B cell (primary cell): ENCODE data around the gene ZNF764. TPM values are rescaled to one million over a fixed set of nuclear protein-coding genes. Genes with fewer than 3 reads are reported as not detected.

Experiments used
- ATAC-seq: fragments of 200-7000 bp; cut with Tn5 transposase; one replicate; pipeline ENCODE4 v1.10.0; 2021; ENCODE audit warnings: low read depth, mild to moderate bottlenecking, moderate number of reproducible peaks, moderate library complexity
- CTCF ChIA-PET: fragments of 350-600 bp; sonication (Branson Sonifier 250); formaldehyde crosslinking; loops from one replicate; lab custom pipeline; 2021; ENCODE audit warnings: antibody characterized with exemption, inconsistent platforms; lab: Charles Lee
- POLR2A ChIA-PET: fragments of 350-600 bp; sonication (Branson Sonifier 250); formaldehyde crosslinking; loops from one replicate; lab custom pipeline; 2021; ENCODE audit warnings: antibody characterized with exemption; lab: Charles Lee
- DNase-seq: peaks from one replicate; pipeline ENCODE4 v3.0.0; 2013
- H2AFZ ChIP-seq: 2 replicates; pipeline ENCODE4 v1.6.1; 2012; ENCODE audit warnings: mild to moderate bottlenecking, low read depth, low read length; ENCODE audit not compliant: insufficient read depth, poor library complexity, severe bottlenecking
- H3K27ac ChIP-seq, 2 donors: 1 replicate in 1 of 2; 2 replicates in 1 of 2; pipeline ENCODE4 v1.5.1; 2012 to 2013; ENCODE audit warnings: low read length in 2 of 2, mild to moderate bottlenecking in 2 of 2, moderate library complexity in 1 of 2
- H3K27me3 ChIP-seq, 4 experiments: fragments of 200-600 bp in 1 of 4; sonication (generic) in 1 of 4; replicated peaks in 1 of 4; 1 replicate in 2 of 4; 2 replicates in 2 of 4; pipeline versions ENCODE4 v1.6.1 to v1.7.0; 2013 to 2016; ENCODE audit warnings: low read length in 3 of 4, mild to moderate bottlenecking in 2 of 4, mixed read lengths in 1 of 4, moderate library complexity in 1 of 4; ENCODE audit not compliant: insufficient read depth in 4 of 4, control insufficient read depth in 3 of 4; ENCODE audit errors: control extremely low read depth in 1 of 4
- H3K36me3 ChIP-seq, 2 experiments: replicated peaks in 1 of 2; 1 replicate in 1 of 2; 2 replicates in 1 of 2; pipeline versions ENCODE4 v1.6.1 to v1.7.1; 2013; ENCODE audit warnings: low read length in 1 of 2; ENCODE audit not compliant: insufficient read depth in 2 of 2, control insufficient read depth in 1 of 2; ENCODE audit errors: control extremely low read depth in 1 of 2, extremely low read depth in 1 of 2
- H3K4me1 ChIP-seq, 2 donors: fragments of 200-600 bp in 1 of 2; sonication (generic) in 1 of 2; 1 replicate in 1 of 2; 2 replicates in 1 of 2; pipeline versions ENCODE4 v1.5.1 to v1.6.1; 2013 to 2017; ENCODE audit warnings: low read length in 2 of 2; ENCODE audit not compliant: control insufficient read depth in 2 of 2, insufficient read depth in 2 of 2
- H3K4me2 ChIP-seq: replicated peaks from 2 replicates; pipeline ENCODE3; 2012; ENCODE audit warnings: mild to moderate bottlenecking, low read depth, low read length; ENCODE audit not compliant: poor library complexity, severe bottlenecking
- H3K4me3 ChIP-seq, 5 experiments: fragments of 200-600 bp in 1 of 5; sonication (generic) in 1 of 5; 1 replicate in 3 of 5; 2 replicates in 2 of 5; pipeline versions ENCODE4 v1.5.1 to v1.7.0; 2011 to 2016; ENCODE audit warnings: low read length in 4 of 5, mild to moderate bottlenecking in 4 of 5, low read depth in 2 of 5, control low read depth in 1 of 5, moderate library complexity in 1 of 5; ENCODE audit not compliant: insufficient read depth in 1 of 5; ENCODE audit errors: control extremely low read depth in 1 of 5, extremely low read depth in 1 of 5
- H3K79me2 ChIP-seq: fragments of 200-600 bp; sonication (generic); one replicate; pipeline ENCODE4 v1.6.0; 2016; ENCODE audit warnings: low read length; ENCODE audit not compliant: control insufficient read depth, insufficient read depth
- H3K9ac ChIP-seq: fragments of 200-600 bp; sonication (generic); 2 replicates; pipeline ENCODE4 v1.6.1; 2017; ENCODE audit warnings: mild to moderate bottlenecking, low read length, moderate library complexity
- H3K9me3 ChIP-seq, 3 donors: one replicate each; pipeline versions ENCODE4 v1.6.1 to v1.7.1; 2013; ENCODE audit warnings: low read length in 2 of 3; ENCODE audit not compliant: control insufficient read depth in 2 of 3, insufficient read depth in 1 of 3; ENCODE audit errors: control extremely low read depth in 1 of 3
- H4K20me1 ChIP-seq: 2 replicates; pipeline ENCODE4 v1.6.0; 2012; ENCODE audit warnings: mild to moderate bottlenecking, low read length; ENCODE audit not compliant: insufficient read depth, control insufficient read depth, poor library complexity, severe bottlenecking
- H3K27ac Mint-ChIP-seq: one replicate; pipeline ENCODE4 v1.8.0; 2021; ENCODE audit warnings: mixed read lengths
- H3K27me3 Mint-ChIP-seq: one replicate; pipeline ENCODE4 v1.8.0; 2021; ENCODE audit warnings: mixed read lengths
- H3K4me1 Mint-ChIP-seq: one replicate; pipeline ENCODE4 v1.8.0; 2021; ENCODE audit warnings: mixed read lengths
- H3K4me3 Mint-ChIP-seq: one replicate; pipeline ENCODE4 v1.8.0; 2021; ENCODE audit warnings: mixed read lengths
- H3K9me3 Mint-ChIP-seq: one replicate; pipeline ENCODE4 v1.8.0; 2022; ENCODE audit warnings: mixed read lengths; ENCODE audit not compliant: insufficient read depth
- CTCF ChIP-seq: fragments of 200-600 bp; IDR thresholded peaks from one replicate; pipeline ENCODE4 v1.8.0; 2022; ENCODE audit warnings: antibody characterized with exemption, mild to moderate bottlenecking
- EZH2 ChIP-seq: IDR thresholded peaks from 2 replicates; pipeline ENCODE4 v1.6.1; 2012; ENCODE audit warnings: borderline replicate concordance, low read depth, mild to moderate bottlenecking, moderate library complexity, low read length; ENCODE audit not compliant: insufficient read depth, poor library complexity, severe bottlenecking
- WGBS: methylation state at CpG from one replicate; pipeline ENCODE4 v1.1.5; 2013; ENCODE audit warnings: missing lambda C conversion rate; ENCODE audit not compliant: insufficient coverage; 5-methylcytosine and 5-hydroxymethylcytosine counted together
- intact Hi-C: fragments of 100-400 bp; cut with micrococcal nuclease; formaldehyde crosslinking; loops from one replicate; pipeline ENCODE4 v1.10.0; 2022
- polyA plus RNA-seq: library from polyadenylated mRNA; depleted of rRNA; stranded (reverse); fragments of >200 nt; gene quantifications from 2 replicates; pipeline ENCODE4 v1.2.3, GENCODE V29; 2012
- total RNA-seq, 2 donors: library from RNA; stranded (reverse); fragments of 120-200 nt in 1 of 2; gene quantifications; 1 replicate in 1 of 2; 2 replicates in 1 of 2; pipeline versions ENCODE4 v1.2.3 to v1.2.4, GENCODE V29; 2013 to 2022

ZNF764 gene
- total and polyA plus RNA-seq, 2 donors (not counting 1 experiment from before 2014, with no cell fraction given) = 12.6 to 20.9 TPM

- no peaks in the 10 kb centered on the region for H4K20me1 ChIP-seq
- H3K27me3 Mint-ChIP-seq = no peaks in the 10 kb centered on the region
- peaks cover 0 to 6% (median 0%) of the 10 kb centered on the region in 3 donors for H3K9me3 ChIP-seq
- H3K27me3 ChIP-seq = no peaks in the 10 kb centered on the region
- intact Hi-C loops = loop anchor here (5.0 kb wide), 1 partner anchor 900 kb away; the partner anchor contains the start of gene ARMC5
- ChIA-PET POLR2A (interaction anchor here (0.7 to 6.1 kb wide), 11 partner anchors 10 to 906 kb away, joined by 3 to 81 read pairs (median 6); partner anchors contain the start of genes DCTPP1, FBRS, PRR14 and ZNF688), CTCF (interaction anchor here (0.8 to 3.5 kb wide), 19 partner anchors 11 to 151 kb away, joined by 3 to 53 read pairs (median 5); partner anchors contain the start of genes DCTPP1, ZNF688, ZNF747 and ZNF771)
- H3K9me3 Mint-ChIP-seq = no peaks in the 10 kb centered on the region
- H3K4me2 ChIP-seq = peak overlapping the region; percentile 85
- peaks cover 45% of the 10 kb centered on the region for H3K79me2 ChIP-seq
- H3K9ac ChIP-seq = peak overlapping the region; percentile 95
- peak overlapping the region in 4 of 5 experiments; percentile 80 to 91 (median 88) for H3K4me3 ChIP-seq
- H3K27ac Mint-ChIP-seq = peak overlapping the region; percentile 91
- H3K4me1 ChIP-seq = peaks cover 14 to 38% of the 10 kb centered on the region in 2 donors
- H2AFZ ChIP-seq = peak overlapping the region; percentile 95
- DNase-seq (no peak), ATAC-seq (no peak)
- peaks cover 0 to 17% of the 10 kb centered on the region in 2 experiments for H3K36me3 ChIP-seq
- 0% methylated on average over 17 of the region's 17 CpGs for WGBS
- H3K27ac ChIP-seq = peak overlapping the region; percentile 95 to 97
- H3K4me3 Mint-ChIP-seq = peak overlapping the region; percentile 86
- H3K4me1 Mint-ChIP-seq = peaks cover 45% of the 10 kb centered on the region
- peak; percentile 30 for TF ChIP-seq CTCF
- no peak for TF ChIP-seq EZH2
Observed at GRCh38 chr16:30557707-30557956, 542 bp downstream of the ZNF764 start.

- Histone ChIP-seq H3K27ac (no peak overlapping the region), H3K79me2 (peaks cover 52% of the 10 kb centered on the region), H3K9me3 (peaks cover 0 to 6% (median 0%) of the 10 kb centered on the region in 3 donors), H4K20me1 (no peaks in the 10 kb centered on the region), H3K27me3 (no peaks in the 10 kb centered on the region), H3K4me3 (no peak overlapping the region), H3K9ac (no peak overlapping the region), H3K4me2 (no peak overlapping the region), H2AFZ (no peak overlapping the region), H3K4me1 (peaks cover 12 to 28% of the 10 kb centered on the region in 2 donors), H3K36me3 (peaks cover 0 to 17% of the 10 kb centered on the region in 2 experiments)
- Mint-ChIP-seq H3K9me3 (no peaks in the 10 kb centered on the region), H3K4me3 (peak overlapping the region; percentile 67), H3K27me3 (no peaks in the 10 kb centered on the region), H3K4me1 (peaks cover 41% of the 10 kb centered on the region), H3K27ac (no peak overlapping the region)
- no peak for TF ChIP-seq EZH2
- no peak for TF ChIP-seq CTCF
- ChIA-PET CTCF (interaction anchor here (3.5 kb wide), 1 partner anchor 73 kb away, joined by 22 read pairs; no protein-coding TSS in a partner anchor), POLR2A (interaction anchor here (1.1 kb wide), 1 partner anchor 95 kb away, joined by 3 read pairs; the partner anchor contains the start of gene PRR14)
- ATAC-seq (no peak), DNase-seq (no peak)
- 97% methylated on average over 10 of the region's 10 CpGs for WGBS
- intact Hi-C loops = loop anchor here (5.0 kb wide), 1 partner anchor 901 kb away; the partner anchor contains the start of gene ARMC5
Observed at GRCh38 chr16:30556125-30556473, 2.1 kb downstream of the ZNF764 start.
